GM20000 (cell line): ENCODE results near the gene PPP6R3.

ENCODE experiments used
- DNase-seq: peaks from one replicate; pipeline ENCODE4 v3.0.0; 2012; ENCODE audit warnings: low spot score
- CTCF ChIP-seq: IDR thresholded peaks from 2 replicates; pipeline ENCODE4 v1.5.1; 2012; ENCODE audit warnings: mild to moderate bottlenecking, control low read depth; ENCODE audit errors: extremely low read depth, missing control alignments

The PPP6R3 gene

GRCh38 chr11:68584991-68585524 lies 124.5 kb downstream of the PPP6R3 start:
- no peak for TF ChIP-seq CTCF
- no peak for DNase-seq

DNA sequence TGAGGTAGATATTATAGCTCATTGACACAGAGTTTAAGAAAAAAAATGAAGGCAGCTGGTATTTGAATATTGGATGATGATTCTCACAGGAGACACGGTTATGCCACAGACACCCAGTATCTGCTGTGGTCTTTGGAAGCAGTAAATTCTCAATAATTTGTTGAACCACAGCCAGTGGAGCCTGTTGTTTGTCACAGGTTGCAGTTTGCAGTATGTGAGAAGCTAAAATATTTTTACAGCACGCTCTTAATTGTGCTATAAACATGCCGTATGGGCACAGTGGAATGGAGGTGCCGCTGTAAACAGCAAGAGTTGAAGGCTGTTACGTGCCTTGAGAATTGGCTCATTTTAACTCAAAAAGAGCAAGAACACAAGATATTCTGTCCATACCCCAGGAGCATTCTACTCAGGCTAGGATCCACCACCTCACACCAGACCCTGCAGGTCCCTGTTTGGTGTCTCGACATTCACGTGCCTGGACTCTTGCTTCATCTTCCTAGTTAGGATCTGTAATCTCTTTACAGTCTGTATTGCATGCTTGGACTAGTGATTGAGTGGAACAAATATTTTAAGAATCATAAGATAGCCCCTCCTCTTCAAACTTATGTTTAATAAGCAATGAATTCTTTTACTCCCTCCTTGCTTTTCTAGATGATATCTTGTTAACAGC lies 129.1 kb downstream of the PPP6R3 start:
- no peak for TF ChIP-seq CTCF
- DNase-seq: no peak

DNA sequence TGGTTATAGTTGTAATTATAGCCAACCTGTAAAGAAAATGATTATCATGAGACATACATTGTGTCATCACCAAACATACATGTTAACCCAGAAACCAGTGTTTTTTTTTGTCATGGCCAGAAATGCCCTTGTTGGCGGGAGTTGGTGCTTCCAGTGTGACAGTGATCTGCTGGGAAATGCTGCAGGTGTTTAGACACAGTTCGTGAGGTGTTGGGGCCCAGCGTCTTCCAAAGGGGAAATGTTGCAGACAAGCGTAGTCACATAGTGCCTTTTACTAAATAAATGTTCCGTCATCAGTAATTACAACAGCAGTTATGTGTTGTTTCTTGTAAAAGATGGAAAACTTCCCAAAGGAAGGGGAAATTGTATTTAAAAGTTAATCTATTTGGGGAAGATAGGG lies 131.2 kb downstream of the PPP6R3 start:
- DNase-seq: no peak
- TF ChIP-seq CTCF: no peak

DNA sequence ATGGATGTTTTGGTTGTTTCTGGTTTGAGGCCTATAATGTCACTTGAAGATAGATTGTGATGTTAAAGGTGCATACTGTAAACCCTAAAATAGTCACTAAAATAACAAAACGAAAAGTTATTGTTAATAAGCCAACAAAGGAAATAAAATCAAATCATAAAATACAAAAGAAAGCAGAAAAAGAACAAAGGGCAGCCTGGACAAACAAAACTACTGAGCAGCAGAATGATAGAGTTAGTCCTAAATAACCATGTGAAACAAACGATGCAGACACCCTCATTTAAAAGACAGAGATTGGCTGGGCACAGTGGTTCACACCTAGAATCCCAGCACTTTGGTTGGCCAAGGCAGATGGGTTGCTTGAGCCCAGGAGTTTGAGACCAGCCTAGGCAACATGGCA lies 132.9 kb downstream of the PPP6R3 start:
- TF ChIP-seq CTCF: no peak
- DNase-seq: no peak

DNA sequence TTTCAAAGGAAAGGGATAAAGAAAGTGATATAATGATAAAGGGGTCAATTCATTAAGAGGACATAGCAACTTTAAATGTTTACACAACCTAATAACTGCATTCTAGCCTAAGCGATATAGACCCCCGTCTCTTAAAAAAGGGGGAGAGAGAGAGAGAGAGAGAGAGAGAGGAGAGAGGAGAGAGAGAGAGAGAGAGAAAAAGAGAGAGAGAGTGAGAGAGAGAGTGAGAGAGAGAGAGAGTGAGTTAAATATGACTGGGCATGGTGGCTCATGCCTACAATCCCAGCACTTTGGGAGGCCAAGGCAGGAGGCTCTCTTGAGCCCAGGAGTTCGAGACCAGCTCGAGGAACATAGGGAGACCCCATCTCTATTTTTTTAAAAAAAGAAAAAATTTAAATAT lies 133.6 kb downstream of the PPP6R3 start:
- TF ChIP-seq CTCF: no peak
- no peak for DNase-seq

- no peak for TF ChIP-seq CTCF
- DNase-seq: no peak
Measured at GRCh38 chr11:68596231-68596630, 135.7 kb downstream of the PPP6R3 start.

GRCh38 chr11:68598816-68599653 lies 138.5 kb downstream of the PPP6R3 start:
- DNase-seq: no peak
- TF ChIP-seq CTCF: no peak
